Esophagus muscularis mucosa (tissue), 4 donors: ENCODE data around the gene RNFT2. TPM values are rescaled to one million over a fixed set of nuclear protein-coding genes. Genes with fewer than 3 reads are reported as not detected.
A peak's percentile ranks its signal among the peaks of the same experiment; 100 is the strongest.

ENCODE experiments used
- DNase-seq: peaks from one replicate; pipeline ENCODE4 v3.0.0-alpha.2; 2017; ENCODE audit errors: extremely low spot score
- H3K27ac ChIP-seq, 4 donors: fragments of 200-600 bp; sonication (generic); replicated peaks in 1 of 4; 1 replicate in 3 of 4; 2 replicates in 1 of 4; pipeline ENCODE4 v1.5.1; 2016 to 2019; ENCODE audit warnings: mild to moderate bottlenecking in 1 of 4
- H3K27me3 ChIP-seq, 4 donors: fragments of 200-600 bp; sonication (generic); one replicate each; pipeline versions ENCODE4 v1.5.1 to v1.6.0; 2016 to 2019
- H3K36me3 ChIP-seq, 4 donors: fragments of 200-600 bp; sonication (generic); one replicate each; pipeline ENCODE4 v1.5.1; 2016 to 2019
- H3K4me1 ChIP-seq, 4 donors: fragments of 200-600 bp; sonication (generic); one replicate each; pipeline ENCODE4 v1.5.1; 2016 to 2019
- H3K4me3 ChIP-seq, 4 donors: fragments of 200-600 bp; sonication (generic); 1 replicate in 2 of 4; 2 replicates in 2 of 4; pipeline ENCODE4 v1.5.1; 2016 to 2019; ENCODE audit warnings: mild to moderate bottlenecking in 4 of 4, moderate library complexity in 1 of 4
- H3K9me3 ChIP-seq, 4 donors: fragments of 200-600 bp; sonication (generic); 1 replicate in 3 of 4; 2 replicates in 1 of 4; pipeline ENCODE4 v1.5.1; 2016 to 2019
- EP300 ChIP-seq: sonication (generic); formaldehyde crosslinking; IDR thresholded peaks from one replicate; pipeline ENCODE4 v1.6.1; 2017; ENCODE audit warnings: antibody characterized with exemption
- POLR2A ChIP-seq: fragments of 450-650 bp; IDR thresholded peaks from one replicate; pipeline ENCODE4 v1.6.1; 2017; ENCODE audit warnings: antibody characterized with exemption, moderate library complexity, mild to moderate bottlenecking, low read depth
- POLR2AphosphoS5 ChIP-seq, 2 donors: sonication (generic); formaldehyde crosslinking; IDR thresholded peaks; one replicate each; pipeline ENCODE4 v1.6.1; 2017; ENCODE audit warnings: antibody characterized with exemption in 2 of 2
- WGBS: methylation state at CpG from one replicate; pipeline ENCODE4 v1.1.5; 2018; 5-methylcytosine and 5-hydroxymethylcytosine counted together
- intact Hi-C: fragments of 100-400 bp; cut with DNase I; formaldehyde crosslinking; loops from one replicate; pipeline ENCODE4 v1.15.1; 2023
- total RNA-seq, 4 donors: library from RNA; depleted of rRNA; stranded (reverse); fragments of >200 nt; gene quantifications; one replicate each; pipeline versions ENCODE4 v1.1.0 to v1.2.1, GENCODE V29; 2016
- TF ChIP-seq, protein P1 (sequence below), 3 experiments: fragments of 200-600 bp in 2 of 3; fragments of 450-650 bp in 1 of 3; sonication (generic) in 2 of 3; IDR thresholded peaks; one replicate each; pipeline ENCODE4 v1.5.1; 2017 to 2019; ENCODE audit warnings: antibody characterized with exemption in 3 of 3, mild to moderate bottlenecking in 2 of 3, moderate library complexity in 1 of 3

The RNFT2 gene
- total RNA-seq, 4 donors from 2014 or later: 0.17 to 0.63 (median 0.34) TPM

DNA sequence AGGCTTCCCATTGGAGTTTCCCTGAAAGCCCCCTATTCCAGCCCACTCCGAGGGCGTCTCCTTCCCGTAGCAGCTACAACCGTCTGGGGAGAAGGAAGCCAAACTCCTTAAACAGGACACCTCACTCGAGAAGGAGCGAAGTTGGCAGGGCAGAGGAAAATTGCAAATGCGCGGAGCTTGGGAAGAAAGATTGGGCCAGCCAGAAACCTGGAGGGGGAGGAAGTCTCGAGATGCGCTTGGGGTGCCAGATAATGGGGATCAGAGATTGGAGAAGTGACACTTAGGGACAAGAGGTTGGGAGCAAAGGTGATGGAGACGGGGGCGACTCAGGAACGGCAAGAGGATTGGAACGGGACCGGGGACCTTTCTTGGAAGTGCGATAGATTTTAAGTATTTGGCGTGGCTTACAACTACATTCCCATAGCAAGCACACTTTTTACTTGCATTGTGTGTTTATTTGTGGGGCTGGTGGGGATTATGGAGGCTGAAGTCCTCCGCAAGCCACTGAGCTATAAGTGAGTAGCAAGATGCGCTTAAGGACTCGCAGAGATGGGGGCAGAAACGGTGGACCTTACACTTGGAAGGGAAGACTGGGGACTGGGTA is 142.2 kb downstream of the RNFT2 start:
- no peaks in the 10 kb centered on the region for H3K36me3 ChIP-seq
- DNase-seq: no peak
- WGBS: 5% methylated on average over 21 of the region's 21 CpGs
- intact Hi-C loops: no loop called here
- peak overlapping the region; percentile 42 to 56 (median 44) for H3K4me3 ChIP-seq
- TF ChIP-seq POLR2A (no peak), POLR2AphosphoS5 (IDR thresholded peaks at IDR 0.05) (no peak), EP300 (no peak)
- TF ChIP-seq, protein P1, sequence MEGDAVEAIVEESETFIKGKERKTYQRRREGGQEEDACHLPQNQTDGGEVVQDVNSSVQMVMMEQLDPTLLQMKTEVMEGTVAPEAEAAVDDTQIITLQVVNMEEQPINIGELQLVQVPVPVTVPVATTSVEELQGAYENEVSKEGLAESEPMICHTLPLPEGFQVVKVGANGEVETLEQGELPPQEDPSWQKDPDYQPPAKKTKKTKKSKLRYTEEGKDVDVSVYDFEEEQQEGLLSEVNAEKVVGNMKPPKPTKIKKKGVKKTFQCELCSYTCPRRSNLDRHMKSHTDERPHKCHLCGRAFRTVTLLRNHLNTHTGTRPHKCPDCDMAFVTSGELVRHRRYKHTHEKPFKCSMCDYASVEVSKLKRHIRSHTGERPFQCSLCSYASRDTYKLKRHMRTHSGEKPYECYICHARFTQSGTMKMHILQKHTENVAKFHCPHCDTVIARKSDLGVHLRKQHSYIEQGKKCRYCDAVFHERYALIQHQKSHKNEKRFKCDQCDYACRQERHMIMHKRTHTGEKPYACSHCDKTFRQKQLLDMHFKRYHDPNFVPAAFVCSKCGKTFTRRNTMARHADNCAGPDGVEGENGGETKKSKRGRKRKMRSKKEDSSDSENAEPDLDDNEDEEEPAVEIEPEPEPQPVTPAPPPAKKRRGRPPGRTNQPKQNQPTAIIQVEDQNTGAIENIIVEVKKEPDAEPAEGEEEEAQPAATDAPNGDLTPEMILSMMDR (IDR thresholded peaks at IDR 0.05): no peak
- no peak overlapping the region for H3K27ac ChIP-seq
- H3K27me3 ChIP-seq: peaks cover 11 to 97% (median 58%) of the 10 kb centered on the region in 4 donors
- peaks cover 27 to 44% (median 43%) of the 10 kb centered on the region in 4 donors for H3K4me1 ChIP-seq
- H3K9me3 ChIP-seq: peaks cover 0 to 2% (median under 1%) of the 10 kb centered on the region in 4 donors

DNA sequence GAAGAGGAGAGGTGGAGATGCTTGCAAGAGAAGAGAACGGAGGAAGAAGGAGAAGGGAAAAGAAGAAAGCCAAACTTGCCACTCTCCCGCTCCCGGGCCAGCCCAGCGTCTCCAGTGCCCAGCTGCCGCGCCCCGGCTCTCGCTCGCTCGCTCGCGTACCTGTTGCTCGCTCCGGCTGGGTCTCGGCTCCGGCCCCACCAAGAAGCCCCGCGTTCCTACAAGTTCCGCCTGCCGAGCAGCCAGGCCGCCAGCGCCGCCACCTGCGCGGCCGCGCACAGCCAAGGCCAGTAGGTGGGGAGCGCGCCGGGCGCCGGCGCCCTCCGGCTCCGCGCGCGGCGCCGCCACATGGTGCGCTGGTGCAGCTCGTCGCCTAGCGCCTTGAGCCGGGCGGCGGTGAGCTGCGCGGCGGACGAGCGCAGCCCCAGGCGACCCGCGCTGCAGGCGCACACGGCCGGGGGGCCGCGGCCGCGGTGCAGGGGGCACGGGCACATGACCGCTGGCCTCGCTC is 142.8 kb downstream of the RNFT2 start:
- TF ChIP-seq, protein P1 (IDR thresholded peaks at IDR 0.05): peak in 1 of 3 experiments; percentile 4
- TF ChIP-seq POLR2AphosphoS5 (IDR thresholded peaks at IDR 0.05): no peak
- 0% methylated on average over 9 of the region's 65 CpGs for WGBS
- intact Hi-C loops: no loop called here
- no peak for DNase-seq
- Histone ChIP-seq H3K27me3 (peaks cover 11 to 92% (median 56%) of the 10 kb centered on the region in 4 donors), H3K9me3 (no peaks in the 10 kb centered on the region), H3K4me1 (peaks cover 27 to 44% (median 43%) of the 10 kb centered on the region in 4 donors), H3K27ac (no peak overlapping the region), H3K36me3 (no peaks in the 10 kb centered on the region), H3K4me3 (peak overlapping the region; percentile 42 to 56 (median 44))

DNA sequence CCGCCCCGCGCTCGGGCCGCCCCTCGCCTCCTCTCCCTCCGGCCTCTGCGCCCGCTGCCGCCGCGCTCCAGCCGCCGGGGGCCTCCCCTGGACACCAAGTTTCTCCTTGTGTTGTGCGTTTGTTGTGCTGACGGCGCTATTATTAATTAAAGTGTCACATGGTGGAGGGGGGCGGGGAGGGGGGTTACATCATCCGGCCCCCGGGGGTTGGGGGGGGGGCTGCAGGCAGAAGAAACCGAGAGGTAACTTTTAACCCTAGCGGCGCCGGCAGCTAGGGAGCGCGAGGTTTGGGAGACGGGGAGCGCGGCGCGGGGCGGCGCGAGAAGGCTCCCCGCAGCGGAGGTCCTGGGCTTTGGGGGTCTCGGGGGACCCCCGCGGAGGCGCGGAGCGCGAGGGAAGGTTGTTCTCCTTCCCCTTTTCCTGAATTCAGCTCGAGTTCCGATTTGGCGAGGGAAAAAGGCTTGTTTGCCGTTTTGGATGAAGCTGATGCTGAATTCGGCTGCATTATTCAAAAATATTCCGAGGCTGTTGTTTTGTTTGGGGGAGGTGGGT is 143.3 kb downstream of the RNFT2 start, which contains the start of gene HRK:
Gene HRK, minus strand, starts transcription at position 117 of the 552 bp plus-strand sequence. CDS start 134 bp downstream, outside the sequence.
- H3K27me3 ChIP-seq: peaks cover 11 to 92% (median 52%) of the 10 kb centered on the region in 4 donors
- TF ChIP-seq, protein P1 (IDR thresholded peaks at IDR 0.05): no peak
- no peak for TF ChIP-seq EP300
- TF ChIP-seq POLR2AphosphoS5 (IDR thresholded peaks at IDR 0.05): no peak
- TF ChIP-seq POLR2A: no peak
- no peaks in the 10 kb centered on the region for H3K9me3 ChIP-seq
- intact Hi-C loops: no loop called here
- H3K4me3 ChIP-seq: peak within 1 kb of the TSS; percentile 42 to 56 (median 44)
- H3K4me1 ChIP-seq: peaks cover 27 to 44% (median 43%) of the 10 kb centered on the region in 4 donors
- no peaks in the 10 kb centered on the region for H3K36me3 ChIP-seq
- H3K27ac ChIP-seq: no peak within 1 kb of the TSS
- no peak for DNase-seq
- WGBS: 0% methylated on average over 7 of the region's 49 CpGs

DNA sequence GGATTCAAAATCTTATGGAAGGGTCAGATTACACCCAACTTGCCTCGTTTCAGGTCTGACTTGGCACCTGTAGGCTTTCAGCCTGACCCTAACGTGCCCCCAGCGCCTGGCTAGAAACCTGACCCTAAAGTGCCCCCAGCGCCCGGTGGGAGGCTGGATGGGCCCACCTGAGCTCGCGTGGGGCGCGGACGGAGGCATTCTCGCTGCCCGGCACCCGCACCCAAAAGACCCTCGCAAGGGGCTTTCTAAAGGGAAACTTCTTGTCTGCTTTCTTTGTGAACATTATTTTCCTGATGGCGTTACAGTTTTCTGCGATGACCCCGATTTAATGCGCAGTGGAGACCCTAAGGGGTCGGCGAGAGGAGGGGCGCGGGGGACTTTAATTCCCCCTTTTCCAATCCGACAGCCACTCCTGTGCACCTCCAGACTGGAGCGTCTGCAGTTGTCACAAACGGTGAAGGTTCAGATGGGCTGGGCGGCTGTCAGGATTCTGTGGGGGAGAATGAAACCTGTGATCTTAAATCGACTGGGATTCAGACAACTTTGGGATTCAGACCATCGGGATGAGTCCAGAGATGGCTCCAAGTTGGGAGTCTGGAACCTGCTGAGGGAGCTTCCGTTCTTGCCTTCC is 143.9 kb downstream of the RNFT2 start:
- WGBS: 9% methylated on average over 18 of the region's 29 CpGs
- H3K36me3 ChIP-seq: no peaks in the 10 kb centered on the region
- DNase-seq: no peak
- peaks cover 27 to 44% (median 43%) of the 10 kb centered on the region in 4 donors for H3K4me1 ChIP-seq
- intact Hi-C loops: loop anchor here (2.0 kb wide), 1 partner anchor 179 kb away; no protein-coding TSS in a partner anchor
- H3K27ac ChIP-seq: no peak overlapping the region
- H3K4me3 ChIP-seq: peak overlapping the region; percentile 42 to 56 (median 44)
- no peaks in the 10 kb centered on the region for H3K9me3 ChIP-seq
- no peak for TF ChIP-seq EP300
- TF ChIP-seq, protein P1 (IDR thresholded peaks at IDR 0.05): no peak
- no peak for TF ChIP-seq POLR2AphosphoS5 (IDR thresholded peaks at IDR 0.05)
- TF ChIP-seq POLR2A: no peak
- H3K27me3 ChIP-seq: peaks cover 11 to 87% (median 49%) of the 10 kb centered on the region in 4 donors
